Measurements from ENCODE around the gene CD226. TPM values are rescaled to one million over a fixed set of nuclear protein-coding genes. Genes with fewer than 3 reads are reported as not detected.

The CD226 gene
- total RNA-seq, 1 donor from 2014 or later = 0.62 TPM

GRCh38 chr18:69853051-69853450 lies 94.6 kb downstream of the CD226 start:
- H3K4me1 Mint-ChIP-seq (ENCODE audit: low read depth) = no peaks in the 10 kb centered on the region

GRCh38 chr18:69845593-69846506 lies 101.8 kb downstream of the CD226 start:
- Mint-ChIP-seq H3K27ac (ENCODE audit: unreplicated experiment) (no peak overlapping the region), H3K9me3 (ENCODE audit: low read depth) (no peaks in the 10 kb centered on the region), H3K36me3 (ENCODE audit: low read depth) (no peaks in the 10 kb centered on the region), H3K4me3 (ENCODE audit: unreplicated experiment) (no peak overlapping the region), H3K27me3 (ENCODE audit: low read depth) (no peaks in the 10 kb centered on the region), H3K4me1 (ENCODE audit: low read depth) (peaks cover 13% of the 10 kb centered on the region)
- peak; percentile 47 for TF ChIP-seq CTCF (IDR thresholded peaks at IDR 0.05)
- no peak for DNase-seq (ENCODE audit: low spot score)

More at GRCh38 chr18:69853051-69853450, 94.6 kb downstream of the CD226 start:
- H3K27me3 Mint-ChIP-seq (ENCODE audit: low read depth) = no peaks in the 10 kb centered on the region
- H3K27ac Mint-ChIP-seq (ENCODE audit: unreplicated experiment) = no peak overlapping the region
- H3K9me3 Mint-ChIP-seq (ENCODE audit: low read depth) = no peaks in the 10 kb centered on the region
- no peak overlapping the region for H3K4me3 Mint-ChIP-seq (ENCODE audit: unreplicated experiment)
- DNase-seq (ENCODE audit: low spot score) = no peak
- no peaks in the 10 kb centered on the region for H3K36me3 Mint-ChIP-seq (ENCODE audit: low read depth)
- TF ChIP-seq CTCF (IDR thresholded peaks at IDR 0.05) = no peak

GRCh38 chr18:69844656-69845055 lies 103.0 kb downstream of the CD226 start:
- H3K9me3 Mint-ChIP-seq (ENCODE audit: low read depth) = no peaks in the 10 kb centered on the region
- H3K27me3 Mint-ChIP-seq (ENCODE audit: low read depth) = no peaks in the 10 kb centered on the region
- no peak for DNase-seq (ENCODE audit: low spot score)
- TF ChIP-seq CTCF (IDR thresholded peaks at IDR 0.05) = no peak
- peaks cover 13% of the 10 kb centered on the region for H3K4me1 Mint-ChIP-seq (ENCODE audit: low read depth)
- H3K27ac Mint-ChIP-seq (ENCODE audit: unreplicated experiment) = no peak overlapping the region
- no peaks in the 10 kb centered on the region for H3K36me3 Mint-ChIP-seq (ENCODE audit: low read depth)
- H3K4me3 Mint-ChIP-seq (ENCODE audit: unreplicated experiment) = no peak overlapping the region

- no peak overlapping the region for H3K4me3 Mint-ChIP-seq (ENCODE audit: unreplicated experiment)
- no peak overlapping the region for H3K27ac Mint-ChIP-seq (ENCODE audit: unreplicated experiment)
- DNase-seq (ENCODE audit: low spot score) = no peak
- no peaks in the 10 kb centered on the region for H3K36me3 Mint-ChIP-seq (ENCODE audit: low read depth)
- no peaks in the 10 kb centered on the region for H3K27me3 Mint-ChIP-seq (ENCODE audit: low read depth)
- H3K9me3 Mint-ChIP-seq (ENCODE audit: low read depth) = no peaks in the 10 kb centered on the region
- H3K4me1 Mint-ChIP-seq (ENCODE audit: low read depth) = peaks cover 13% of the 10 kb centered on the region
- TF ChIP-seq CTCF (IDR thresholded peaks at IDR 0.05) = no peak
Observed at GRCh38 chr18:69843015-69843414, 104.7 kb downstream of the CD226 start.

- peaks cover 10% of the 10 kb centered on the region for H3K4me1 Mint-ChIP-seq (ENCODE audit: low read depth)
- no peak for TF ChIP-seq CTCF (IDR thresholded peaks at IDR 0.05)
- H3K27ac Mint-ChIP-seq (ENCODE audit: unreplicated experiment) = no peak overlapping the region
- no peaks in the 10 kb centered on the region for H3K9me3 Mint-ChIP-seq (ENCODE audit: low read depth)
- no peak overlapping the region for H3K4me3 Mint-ChIP-seq (ENCODE audit: unreplicated experiment)
- H3K27me3 Mint-ChIP-seq (ENCODE audit: low read depth) = no peaks in the 10 kb centered on the region
- DNase-seq (ENCODE audit: low spot score) = no peak
- H3K36me3 Mint-ChIP-seq (ENCODE audit: low read depth) = no peaks in the 10 kb centered on the region
Observed at GRCh38 chr18:69841117-69841516, 106.6 kb downstream of the CD226 start.
